ENCODE results near the gene ACAP2. TPM values are rescaled to one million over a fixed set of nuclear protein-coding genes. Genes with fewer than 3 reads are reported as not detected.
"Not testable (repeated sequence)": the region's sequence is repeated elsewhere in the genome, so short reads cannot be mapped to it uniquely, and the experiment has no call there.

The ACAP2 gene, protein sequence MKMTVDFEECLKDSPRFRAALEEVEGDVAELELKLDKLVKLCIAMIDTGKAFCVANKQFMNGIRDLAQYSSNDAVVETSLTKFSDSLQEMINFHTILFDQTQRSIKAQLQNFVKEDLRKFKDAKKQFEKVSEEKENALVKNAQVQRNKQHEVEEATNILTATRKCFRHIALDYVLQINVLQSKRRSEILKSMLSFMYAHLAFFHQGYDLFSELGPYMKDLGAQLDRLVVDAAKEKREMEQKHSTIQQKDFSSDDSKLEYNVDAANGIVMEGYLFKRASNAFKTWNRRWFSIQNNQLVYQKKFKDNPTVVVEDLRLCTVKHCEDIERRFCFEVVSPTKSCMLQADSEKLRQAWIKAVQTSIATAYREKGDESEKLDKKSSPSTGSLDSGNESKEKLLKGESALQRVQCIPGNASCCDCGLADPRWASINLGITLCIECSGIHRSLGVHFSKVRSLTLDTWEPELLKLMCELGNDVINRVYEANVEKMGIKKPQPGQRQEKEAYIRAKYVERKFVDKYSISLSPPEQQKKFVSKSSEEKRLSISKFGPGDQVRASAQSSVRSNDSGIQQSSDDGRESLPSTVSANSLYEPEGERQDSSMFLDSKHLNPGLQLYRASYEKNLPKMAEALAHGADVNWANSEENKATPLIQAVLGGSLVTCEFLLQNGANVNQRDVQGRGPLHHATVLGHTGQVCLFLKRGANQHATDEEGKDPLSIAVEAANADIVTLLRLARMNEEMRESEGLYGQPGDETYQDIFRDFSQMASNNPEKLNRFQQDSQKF
- 10 to 100 TPM; 36.8 to 90.1 (median 81.0) TPM for polyA plus RNA-seq (ENCODE audit: low read depth in 6 of 6)

DNA sequence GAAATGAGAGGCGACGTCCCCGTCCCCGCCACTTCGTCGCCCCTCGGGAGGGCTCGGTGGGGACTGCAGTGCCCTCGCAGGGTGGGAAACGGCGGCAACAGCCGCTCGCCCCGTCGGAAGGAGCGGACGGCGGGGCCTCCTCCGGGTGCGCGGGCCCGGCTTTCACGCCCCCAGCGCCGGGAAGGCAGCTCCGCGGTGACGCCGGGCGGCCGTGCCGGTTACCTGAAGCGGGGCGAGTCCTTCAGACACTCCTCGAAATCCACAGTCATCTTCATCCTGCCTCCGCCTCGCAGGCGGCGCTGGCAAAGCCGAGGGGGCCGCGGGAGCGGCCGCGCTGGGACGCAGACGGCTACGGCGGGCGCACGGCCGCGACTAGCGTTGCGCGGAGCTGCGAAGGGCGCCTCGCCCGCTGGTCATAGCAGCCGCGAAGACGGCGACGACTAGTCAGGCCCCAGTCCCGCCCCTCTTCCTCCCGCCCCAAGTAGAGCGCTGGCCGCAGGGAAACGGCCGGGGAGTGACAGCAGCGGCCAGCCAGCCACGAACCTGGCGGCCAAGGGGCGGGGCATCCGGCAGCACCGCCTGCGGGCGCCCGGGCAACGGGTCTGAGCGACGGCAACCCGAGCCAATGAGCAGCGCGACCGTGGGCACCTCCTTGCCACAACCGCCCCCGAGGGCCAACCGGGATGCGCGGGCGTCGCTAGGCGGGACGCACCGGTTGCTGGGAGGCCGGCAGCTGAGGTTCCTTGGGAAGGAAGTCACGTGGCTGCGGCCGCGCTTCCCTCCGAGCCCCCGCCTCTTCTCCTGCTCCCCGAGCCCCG, at the start of gene ACAP2:
TSS of gene ACAP2 (minus strand) at position 448 of the 818 bp plus-strand sequence. CDS start at position 275, 173 bp downstream.
- Mint-ChIP-seq H3K27ac (peak within 1 kb of the TSS; percentile 94 to 98 (median 96)), H3K9me3 (no peaks in the 10 kb centered on the region), H3K27me3 (no peaks in the 10 kb centered on the region), H3K36me3 (peaks cover 0 to 7% of the 10 kb centered on the region in 2 donors), H3K4me1 (peaks cover 24 to 48% (median 40%) of the 10 kb centered on the region in 3 donors), H3K4me3 (peak within 1 kb of the TSS; percentile 90 to 100 (median 98))
- ATAC-seq (ENCODE audit: low read depth in 2 of 2), result peak; percentile 82
- peak; percentile 99 for DNase-seq

DNA sequence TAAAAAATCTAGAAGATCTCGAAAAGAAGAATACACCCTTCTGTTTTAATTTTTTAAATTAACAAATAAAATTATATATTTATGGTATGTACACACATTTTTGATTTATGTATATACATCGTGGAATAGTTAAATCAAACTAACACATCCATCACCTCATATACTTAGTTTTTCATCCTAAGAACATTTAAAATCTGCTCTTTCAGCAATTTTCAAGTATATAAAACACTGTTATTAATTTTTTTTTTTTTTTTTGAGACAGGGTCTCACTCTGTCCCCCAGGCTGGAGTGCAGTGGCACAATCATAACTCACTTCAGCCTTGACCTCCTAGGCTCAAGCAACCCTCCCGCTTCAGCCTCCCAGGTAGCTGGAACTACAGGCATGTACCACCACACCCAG, 32.8 kb upstream of the ACAP2 start:
- no peak overlapping the region for H3K4me3 Mint-ChIP-seq
- H3K4me1 Mint-ChIP-seq, result no peaks in the 10 kb centered on the region
- H3K36me3 Mint-ChIP-seq, result no peaks in the 10 kb centered on the region
- H3K9me3 Mint-ChIP-seq, result peaks cover 0 to 2% (median 0%) of the 10 kb centered on the region in 7 donors
- peaks cover 10 to 28% (median 21%) of the 10 kb centered on the region in 3 donors for H3K27me3 Mint-ChIP-seq
- ATAC-seq (ENCODE audit: low read depth in 2 of 2) (no peak), DNase-seq (no peak)
- no peak overlapping the region for H3K27ac Mint-ChIP-seq

DNA sequence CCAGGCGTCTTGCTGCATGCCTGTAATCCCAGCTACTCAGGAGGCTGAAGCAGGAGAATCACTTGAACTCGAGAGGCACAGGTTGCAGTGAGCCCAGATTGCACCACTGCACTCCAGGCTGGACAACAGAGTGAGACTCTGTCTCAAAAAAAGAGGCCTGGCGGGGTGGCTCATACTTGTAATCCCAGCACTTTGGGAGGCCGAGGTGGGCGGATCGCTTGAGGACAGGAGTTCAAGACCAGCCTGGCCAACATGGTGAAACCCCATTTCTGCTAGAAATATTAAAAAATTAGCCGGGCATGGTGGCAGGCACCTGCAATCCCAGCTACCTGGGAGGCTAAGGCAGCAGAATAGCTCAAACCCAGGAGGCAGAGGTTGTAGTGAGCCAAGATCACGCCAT, 32.3 kb upstream of the ACAP2 start:
- not testable (repeated sequence) for H3K4me3 Mint-ChIP-seq; H3K4me1 Mint-ChIP-seq; H3K36me3 Mint-ChIP-seq; H3K27ac Mint-ChIP-seq; H3K9me3 Mint-ChIP-seq; ATAC-seq (ENCODE audit: low read depth in 2 of 2); DNase-seq
- H3K27me3 Mint-ChIP-seq, result peaks cover 10 to 28% (median 21%) of the 10 kb centered on the region in 3 donors

DNA sequence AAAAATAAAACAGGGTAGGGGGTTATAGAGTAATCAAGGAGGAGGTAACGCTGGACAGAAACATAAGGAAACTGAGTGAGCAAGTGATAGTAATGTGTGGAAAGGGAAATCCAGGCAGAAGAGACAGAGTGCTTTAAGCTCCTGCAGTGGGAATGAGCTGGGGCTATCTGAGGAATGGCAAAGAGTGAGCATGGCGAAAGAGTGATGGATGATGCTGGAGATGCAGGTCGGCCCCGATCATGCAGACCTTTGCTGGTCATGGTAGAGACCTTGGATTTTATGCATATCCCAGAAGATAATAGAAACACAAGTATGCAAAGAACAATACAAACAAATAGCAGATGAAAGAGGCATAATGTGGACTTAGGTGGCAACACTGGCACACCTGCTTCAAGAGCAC, 26.0 kb upstream of the ACAP2 start:
- peaks cover 0 to 2% (median 0%) of the 10 kb centered on the region in 3 donors for H3K27me3 Mint-ChIP-seq
- peak overlapping the region in 1 of 8 donors; percentile 10 for H3K4me3 Mint-ChIP-seq
- H3K36me3 Mint-ChIP-seq, result peaks cover 0 to 18% of the 10 kb centered on the region in 2 donors
- DNase-seq (no peak), ATAC-seq (ENCODE audit: low read depth in 2 of 2) (no peak)
- H3K4me1 Mint-ChIP-seq, result peaks cover 7 to 15% (median 13%) of the 10 kb centered on the region in 3 donors
- H3K27ac Mint-ChIP-seq, result no peak overlapping the region
- H3K9me3 Mint-ChIP-seq, result peaks cover 6 to 17% (median 14%) of the 10 kb centered on the region in 7 donors

DNA sequence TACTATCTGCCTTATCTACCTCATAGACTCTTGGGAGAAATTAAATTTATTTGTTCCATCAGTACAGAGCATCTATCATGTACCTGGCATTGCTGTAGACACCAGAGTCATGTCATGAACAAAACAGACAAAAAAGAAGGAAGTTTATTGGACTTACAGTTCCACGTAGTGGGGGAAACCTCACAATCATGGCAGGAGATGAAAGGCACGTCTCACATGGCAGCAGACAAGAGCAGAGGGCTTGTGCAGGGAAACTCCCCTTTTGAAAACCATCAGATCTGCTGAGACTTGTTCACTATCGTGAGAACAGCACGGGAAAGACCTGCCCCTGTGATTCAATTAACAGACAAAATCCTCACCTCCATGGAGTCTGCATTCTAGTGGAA, 25.6 kb upstream of the ACAP2 start:
- no peaks in the 10 kb centered on the region for H3K27me3 Mint-ChIP-seq
- H3K4me1 Mint-ChIP-seq, result peaks cover 7 to 15% (median 13%) of the 10 kb centered on the region in 3 donors
- H3K27ac Mint-ChIP-seq, result peak overlapping the region in 2 of 6 donors; percentile 3 to 50
- peaks cover 6 to 17% (median 14%) of the 10 kb centered on the region in 7 donors for H3K9me3 Mint-ChIP-seq
- ATAC-seq (ENCODE audit: low read depth in 2 of 2) (peak in 1 of 2 donors; percentile 41), DNase-seq (no peak)
- H3K36me3 Mint-ChIP-seq, result peaks cover 0 to 18% of the 10 kb centered on the region in 2 donors
- no peak overlapping the region for H3K4me3 Mint-ChIP-seq

DNA sequence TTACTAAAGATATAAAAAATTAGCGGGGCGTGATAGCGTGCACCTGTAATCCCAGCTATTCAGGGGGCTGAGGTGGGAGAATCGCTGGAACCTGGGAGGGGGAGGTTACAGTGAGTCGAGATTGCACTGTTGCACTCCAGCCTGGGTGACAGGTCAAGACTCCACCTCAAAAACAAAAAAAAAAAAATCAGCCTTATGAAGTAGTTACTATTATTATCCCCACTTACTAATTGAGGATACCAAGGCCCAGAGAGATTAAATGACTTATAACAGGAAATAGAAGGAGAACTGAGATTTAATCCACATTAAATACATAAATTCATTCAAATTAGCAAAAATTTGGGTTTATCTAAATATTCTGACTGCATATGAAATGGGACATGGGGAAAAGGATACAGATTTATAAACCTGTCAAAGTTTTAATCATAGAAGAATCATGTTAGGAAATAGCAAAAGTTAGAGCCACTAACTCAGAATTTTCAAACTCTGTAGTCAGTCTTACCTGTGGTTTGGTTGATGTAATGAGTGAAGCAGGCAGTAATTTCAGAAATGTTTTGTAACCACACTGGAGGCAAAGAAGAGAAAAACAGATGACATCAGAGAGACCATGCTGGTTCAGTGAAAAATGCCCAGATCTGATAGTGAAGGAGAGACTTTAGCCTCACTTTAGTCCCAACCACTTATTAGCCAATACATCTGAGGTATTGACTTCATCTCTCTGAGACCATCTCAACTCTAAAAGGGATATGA, 25.0 kb upstream of the ACAP2 start:
- peak overlapping the region in 1 of 8 donors; percentile 44 for H3K4me3 Mint-ChIP-seq
- H3K27me3 Mint-ChIP-seq, result no peaks in the 10 kb centered on the region
- H3K4me1 Mint-ChIP-seq, result peaks cover 7 to 15% (median 13%) of the 10 kb centered on the region in 3 donors
- DNase-seq, result no peak
- H3K36me3 Mint-ChIP-seq, result peaks cover 0 to 18% of the 10 kb centered on the region in 2 donors
- H3K9me3 Mint-ChIP-seq, result peaks cover 6 to 17% (median 14%) of the 10 kb centered on the region in 7 donors
- H3K27ac Mint-ChIP-seq, result peak overlapping the region in 3 of 6 donors; percentile 14 to 59 (median 34)
- ATAC-seq (ENCODE audit: low read depth in 2 of 2), result peak; percentile 30 to 50

DNA sequence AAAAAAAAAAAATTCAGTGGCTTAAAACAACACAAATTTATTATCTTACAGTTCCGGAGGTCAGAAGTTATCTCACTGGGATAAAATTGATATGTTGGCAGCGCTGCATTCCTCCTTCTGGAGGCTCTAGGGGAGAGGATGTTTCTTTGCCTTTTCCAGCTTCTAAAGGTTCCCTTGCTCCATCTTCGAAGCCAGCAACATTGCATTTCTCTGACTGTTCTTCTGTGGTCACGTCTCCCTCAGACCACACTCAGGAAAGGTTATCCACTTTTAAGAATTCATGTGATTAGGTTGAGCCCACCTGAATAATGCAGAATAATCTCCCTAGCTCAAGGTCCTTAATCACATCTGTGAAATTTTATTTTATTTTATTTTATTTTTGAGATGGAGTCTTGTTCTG, 23.4 kb upstream of the ACAP2 start:
- Mint-ChIP-seq H3K27ac (no peak overlapping the region), H3K9me3 (peaks cover 6 to 17% (median 14%) of the 10 kb centered on the region in 7 donors)
- no peak for ATAC-seq (ENCODE audit: low read depth in 2 of 2)

DNA sequence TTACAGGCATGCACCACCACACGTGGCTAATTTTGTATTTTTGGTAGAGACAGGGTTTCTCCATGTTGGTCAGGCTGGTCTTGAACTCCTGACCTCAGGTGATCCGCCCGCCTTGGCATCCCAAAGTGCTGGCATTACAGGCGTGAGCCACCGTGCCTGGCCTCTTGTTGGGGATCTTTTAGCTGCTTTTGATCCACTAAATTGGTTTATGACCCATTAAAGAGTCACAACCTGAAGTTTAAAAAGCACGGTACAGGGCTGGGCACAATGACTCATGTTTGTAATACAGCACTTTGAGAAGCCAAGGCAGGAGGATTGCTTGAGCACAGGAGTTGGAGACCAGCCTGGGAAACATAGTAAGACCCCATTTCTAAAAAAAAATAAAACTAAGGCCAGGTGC, 20.1 kb upstream of the ACAP2 start:
- DNase-seq; H3K4me3 Mint-ChIP-seq; H3K27ac Mint-ChIP-seq; ATAC-seq (ENCODE audit: low read depth in 2 of 2); H3K36me3 Mint-ChIP-seq; H3K27me3 Mint-ChIP-seq; H3K9me3 Mint-ChIP-seq: not testable (repeated sequence)
- peaks cover 12 to 20% (median 19%) of the 10 kb centered on the region in 3 donors for H3K4me1 Mint-ChIP-seq

More for the DNA sequence above, 23.4 kb upstream of the ACAP2 start:
- peaks cover 7 to 15% (median 13%) of the 10 kb centered on the region in 3 donors for H3K4me1 Mint-ChIP-seq
- peaks cover 0 to 18% of the 10 kb centered on the region in 2 donors for H3K36me3 Mint-ChIP-seq
- DNase-seq, result no peak
- no peak overlapping the region for H3K4me3 Mint-ChIP-seq
- no peaks in the 10 kb centered on the region for H3K27me3 Mint-ChIP-seq

DNA sequence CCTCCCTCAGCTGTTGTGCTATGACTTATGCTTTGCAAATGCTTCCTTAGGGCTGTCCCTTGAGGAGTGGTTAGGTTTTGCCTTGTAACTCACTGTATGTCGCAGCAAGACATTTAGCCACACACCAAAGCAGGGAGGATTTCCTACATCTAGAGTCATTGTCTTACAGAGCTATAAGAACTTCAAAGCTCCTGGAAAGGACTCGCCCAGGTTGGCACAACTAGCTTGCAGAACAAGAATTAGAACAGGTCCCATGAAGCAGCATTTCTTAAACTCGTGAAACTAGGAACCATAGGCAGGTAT, 19.4 kb upstream of the ACAP2 start:
- no peaks in the 10 kb centered on the region for H3K36me3 Mint-ChIP-seq
- ATAC-seq (ENCODE audit: low read depth in 2 of 2) (no peak), DNase-seq (no peak)
- no peaks in the 10 kb centered on the region for H3K27me3 Mint-ChIP-seq
- H3K27ac Mint-ChIP-seq, result no peak overlapping the region
- no peak overlapping the region for H3K4me3 Mint-ChIP-seq
- peaks cover 11 to 14% (median 13%) of the 10 kb centered on the region in 3 donors for H3K4me1 Mint-ChIP-seq
- no peaks in the 10 kb centered on the region for H3K9me3 Mint-ChIP-seq

DNA sequence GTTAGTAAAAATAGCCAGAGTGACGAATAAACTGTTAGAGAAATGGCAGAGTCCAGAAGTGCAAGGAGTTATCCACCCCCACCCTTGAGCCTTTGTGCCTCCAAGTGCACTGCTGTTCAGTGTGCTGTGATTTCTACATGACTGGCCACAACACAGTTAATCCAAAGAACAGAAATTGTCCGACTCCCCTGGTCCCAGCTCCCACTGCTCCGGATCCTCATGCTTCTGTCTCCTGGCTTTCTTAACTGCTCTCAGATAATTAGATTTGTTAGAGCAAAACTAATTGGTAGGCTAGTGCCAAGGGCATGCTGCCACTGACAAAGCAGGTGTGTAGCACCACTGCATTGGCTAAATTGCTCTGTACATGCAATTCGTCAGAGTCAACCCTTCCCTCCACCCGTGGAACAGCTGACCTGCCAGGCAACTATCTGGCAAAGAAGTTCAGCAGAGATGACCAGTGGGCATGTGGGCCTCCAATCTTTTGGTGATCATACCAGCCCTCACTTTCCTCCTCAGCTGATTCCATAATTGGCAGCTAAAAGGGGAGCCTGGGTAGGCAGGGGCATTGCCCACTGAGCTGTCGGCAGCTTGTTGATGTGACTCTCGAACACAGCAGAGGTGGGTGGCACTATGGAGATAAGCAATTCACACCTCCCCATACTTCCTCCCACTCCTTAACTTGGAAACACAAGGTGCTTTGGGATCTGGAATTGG, 18.9 kb upstream of the ACAP2 start:
- no peaks in the 10 kb centered on the region for H3K27me3 Mint-ChIP-seq
- H3K4me3 Mint-ChIP-seq, result no peak overlapping the region
- H3K4me1 Mint-ChIP-seq, result peaks cover 11% of the 10 kb centered on the region in 3 donors
- DNase-seq (no peak), ATAC-seq (ENCODE audit: low read depth in 2 of 2) (no peak)
- H3K36me3 Mint-ChIP-seq, result no peaks in the 10 kb centered on the region
- H3K27ac Mint-ChIP-seq, result no peak overlapping the region
- H3K9me3 Mint-ChIP-seq, result no peaks in the 10 kb centered on the region

DNA sequence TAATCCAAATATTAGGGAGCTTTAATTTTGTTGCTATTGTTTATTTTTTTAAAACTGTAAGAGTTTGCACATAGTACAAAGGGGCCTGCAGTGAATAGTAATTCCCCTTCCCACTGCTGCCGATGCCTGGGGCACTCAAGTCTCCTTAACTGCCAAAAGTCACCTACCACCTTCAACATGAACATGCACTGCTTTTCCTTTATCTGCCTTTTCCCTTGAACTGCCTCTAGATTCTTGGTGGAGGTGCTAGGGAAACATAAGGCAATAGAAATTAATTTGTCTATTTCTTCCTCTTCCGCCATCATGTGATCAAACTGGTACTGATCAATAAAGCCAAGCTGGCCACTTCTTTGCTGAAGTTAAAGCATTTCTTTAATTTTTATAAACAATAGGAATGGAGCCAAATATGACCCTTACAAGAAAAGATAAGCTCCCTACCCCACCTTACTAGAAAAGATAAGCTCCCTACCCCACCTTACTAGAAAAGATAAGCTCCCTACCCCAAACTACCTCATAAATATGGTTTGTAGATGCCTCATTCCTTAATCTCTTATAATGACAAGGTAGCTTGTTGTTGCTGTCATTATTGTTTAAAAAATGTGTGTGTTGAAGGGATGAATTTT, 17.4 kb upstream of the ACAP2 start:
- Mint-ChIP-seq H3K9me3 (no peaks in the 10 kb centered on the region), H3K4me3 (no peak overlapping the region), H3K27ac (peak overlapping the region in 1 of 6 donors; percentile 7), H3K36me3 (no peaks in the 10 kb centered on the region), H3K27me3 (no peaks in the 10 kb centered on the region), H3K4me1 (peaks cover 11% of the 10 kb centered on the region in 3 donors)
- no peak for ATAC-seq (ENCODE audit: low read depth in 2 of 2)
- DNase-seq, result no peak

Measured in naive B cell (primary cell).